ENCODE results near the gene NOB1. TPM values are rescaled to one million over a fixed set of nuclear protein-coding genes. Genes with fewer than 3 reads are reported as not detected.
A peak's percentile ranks its signal among the peaks of the same experiment; 100 is the strongest.

Gene NOB1
- 50.4 TPM for total RNA-seq
- 34.9 TPM for polyA plus RNA-seq (ENCODE audit: insufficient read depth, low read depth, low replicate concordance)
- long read RNA-seq, donor 1, transcript NOB1-201 (9 exons, 1,734 nt): major isoform, 13 of 21 reads
- long read RNA-seq, donor 1, partial matches to known transcripts: 5 of 21 reads
- long read RNA-seq, donor 1, other reads (novel, unspliced or antisense): 0 of 21 reads
- long read RNA-seq, donor 2, transcript NOB1-201 (9 exons, 1,734 nt): major isoform, 12 of 12 reads
- long read RNA-seq, donor 2, partial matches to known transcripts: 0 of 12 reads
- long read RNA-seq, donor 2, other reads (novel, unspliced or antisense): 0 of 12 reads
- long read RNA-seq, donor 3, transcript NOB1-201 (9 exons, 1,734 nt): major isoform, 20 of 22 reads
- long read RNA-seq, donor 3, partial matches to known transcripts: 0 of 22 reads
- long read RNA-seq, donor 3, other reads (novel, unspliced or antisense): 0 of 22 reads
- long read RNA-seq, donor 4, transcript NOB1-201 (9 exons, 1,734 nt): major isoform, 14 of 19 reads
- long read RNA-seq, donor 4, partial matches to known transcripts: 5 of 19 reads
- long read RNA-seq, donor 4, other reads (novel, unspliced or antisense): 0 of 19 reads
- long read RNA-seq, donor 5: 0 reads
- long read RNA-seq, donor 6, transcript NOB1-201 (9 exons, 1,734 nt): major isoform, 28 of 51 reads
- long read RNA-seq, donor 6, partial matches to known transcripts: 21 of 51 reads
- long read RNA-seq, donor 6, other reads (novel, unspliced or antisense): 0 of 51 reads
- long read RNA-seq, donor 7, transcript NOB1-201 (9 exons, 1,734 nt): major isoform, 27 of 43 reads
- long read RNA-seq, donor 7, partial matches to known transcripts: 12 of 43 reads
- long read RNA-seq, donor 7, other reads (novel, unspliced or antisense): 4 of 43 reads
- long read RNA-seq, donor 8, transcript NOB1-201 (9 exons, 1,734 nt): major isoform, 17 of 25 reads
- long read RNA-seq, donor 8, partial matches to known transcripts: 6 of 25 reads
- long read RNA-seq, donor 8, other reads (novel, unspliced or antisense): 0 of 25 reads
- long read RNA-seq, donor 9, transcript NOB1-201 (9 exons, 1,734 nt): major isoform, 6 of 14 reads
- long read RNA-seq, donor 9, partial matches to known transcripts: 6 of 14 reads
- long read RNA-seq, donor 9, other reads (novel, unspliced or antisense): 0 of 14 reads
- long read RNA-seq, donor 10, transcript NOB1-201 (9 exons, 1,734 nt): major isoform, 8 of 8 reads
- long read RNA-seq, donor 10, partial matches to known transcripts: 0 of 8 reads
- long read RNA-seq, donor 10, other reads (novel, unspliced or antisense): 0 of 8 reads

GRCh38 chr16:69754469-69755310 lies at the start of gene NOB1:
NOB1 (minus strand) TSS chr16:69754926; CDS start chr16:69754910, 16 bp downstream.
- Histone ChIP-seq H3K9me3 (ENCODE audit: control insufficient read depth in 2 of 3, insufficient read depth in 1 of 3, low read length in 3 of 3) (no peaks in the 10 kb centered on the region), H3K4me3 (ENCODE audit: low read length in 3 of 3) (peak within 1 kb of the TSS; percentile 89 to 98 (median 93)), H3K27me3 (ENCODE audit: control insufficient read depth, insufficient read depth, low read length) (no peaks in the 10 kb centered on the region), H3K27ac (ENCODE audit: low read depth in 2 of 2, low read length in 2 of 2) (peak within 1 kb of the TSS; percentile 29 to 51), H3K4me1 (ENCODE audit: control insufficient read depth in 2 of 3, insufficient read depth in 2 of 3, low read depth in 1 of 3, low read length in 3 of 3) (peaks cover 0 to 5% (median 4%) of the 10 kb centered on the region in 3 donors), H3K9ac (ENCODE audit: low read length in 3 of 3) (peak within 1 kb of the TSS; percentile 68 to 93 (median 89)), H3K36me3 (ENCODE audit: control insufficient read depth in 2 of 3, insufficient read depth in 3 of 3, low read length in 3 of 3) (peaks cover 0 to 13% (median 0%) of the 10 kb centered on the region in 3 donors)
- peak; percentile 99 for TF ChIP-seq CTCF (IDR thresholded peaks at IDR 0.05; ENCODE audit: borderline replicate concordance, extremely low read depth, insufficient read depth)
- FAIRE-seq: no peak
- peak; percentile 97 to 99 (median 98) for DNase-seq
- intact Hi-C loops (cut with DNase I): loop anchor here (10.0 kb wide), 1 partner anchor 50 kb away; no protein-coding TSS in a partner anchor

- FAIRE-seq (no peak), DNase-seq (no peak)
- H3K4me3 ChIP-seq (ENCODE audit: low read length in 3 of 3): no peak overlapping the region
- H3K4me1 ChIP-seq (ENCODE audit: control insufficient read depth in 2 of 3, insufficient read depth in 2 of 3, low read depth in 1 of 3, low read length in 3 of 3): no peaks in the 10 kb centered on the region
- H3K27me3 ChIP-seq (ENCODE audit: control insufficient read depth, insufficient read depth, low read length): no peaks in the 10 kb centered on the region
- TF ChIP-seq CTCF (IDR thresholded peaks at IDR 0.05; ENCODE audit: borderline replicate concordance, extremely low read depth, insufficient read depth): no peak
- H3K9me3 ChIP-seq (ENCODE audit: control insufficient read depth in 2 of 3, insufficient read depth in 1 of 3, low read length in 3 of 3): no peaks in the 10 kb centered on the region
- H3K36me3 ChIP-seq (ENCODE audit: control insufficient read depth in 2 of 3, insufficient read depth in 3 of 3, low read length in 3 of 3): peaks cover 0 to 13% (median 7%) of the 10 kb centered on the region in 3 donors
- H3K9ac ChIP-seq (ENCODE audit: low read length in 3 of 3): no peak overlapping the region
- H3K27ac ChIP-seq (ENCODE audit: low read depth in 2 of 2, low read length in 2 of 2): no peak overlapping the region
- intact Hi-C loops (cut with DNase I): no loop called here
Observed at GRCh38 chr16:69804297-69804696, 49.6 kb upstream of the NOB1 start.

- no peak for FAIRE-seq
- intact Hi-C loops (cut with DNase I): loop anchor here (10.0 kb wide), 1 partner anchor 135 kb away; no protein-coding TSS in a partner anchor
- H3K27ac ChIP-seq (ENCODE audit: low read depth in 2 of 2, low read length in 2 of 2): no peak overlapping the region
- H3K4me3 ChIP-seq (ENCODE audit: low read length in 3 of 3): no peak overlapping the region
- peaks cover 3 to 8% (median 6%) of the 10 kb centered on the region in 3 donors for H3K4me1 ChIP-seq (ENCODE audit: control insufficient read depth in 2 of 3, insufficient read depth in 2 of 3, low read depth in 1 of 3, low read length in 3 of 3)
- peaks cover 0 to 16% (median 11%) of the 10 kb centered on the region in 3 donors for H3K36me3 ChIP-seq (ENCODE audit: control insufficient read depth in 2 of 3, insufficient read depth in 3 of 3, low read length in 3 of 3)
- no peaks in the 10 kb centered on the region for H3K27me3 ChIP-seq (ENCODE audit: control insufficient read depth, insufficient read depth, low read length)
- peak in 2 of 5 donors; percentile 10 to 33 for DNase-seq
- TF ChIP-seq CTCF (IDR thresholded peaks at IDR 0.05; ENCODE audit: borderline replicate concordance, extremely low read depth, insufficient read depth): no peak
- H3K9me3 ChIP-seq (ENCODE audit: control insufficient read depth in 2 of 3, insufficient read depth in 1 of 3, low read length in 3 of 3): no peaks in the 10 kb centered on the region
- no peak overlapping the region for H3K9ac ChIP-seq (ENCODE audit: low read length in 3 of 3)
Observed at GRCh38 chr16:69799611-69800031, 44.9 kb upstream of the NOB1 start.

Measured in kidney (tissue), 22 donors.